MCF 10A (cell line): ENCODE data around the gene BNIP5. TPM values are rescaled to one million over a fixed set of nuclear protein-coding genes. Genes with fewer than 3 reads are reported as not detected.

Source experiments
- BruUV-seq: library from RNA; stranded (reverse); fragments of 400-500 nt; replicated peaks from 2 replicates; lab custom pipeline; 2021; lab: Mats Ljungman, UMichigan
- CTCF ChIA-PET: fragments of 300-600 bp; sonication (Branson Sonifier 250); formaldehyde crosslinking; extraction: SDS; loops from one replicate; lab custom pipeline; 2021; ENCODE audit warnings: antibody characterized with exemption, inconsistent platforms; lab: Yijun Ruan, JAX
- POLR2A ChIA-PET: fragments of 300-600, 350-650 bp; sonication (Branson Sonifier 250); formaldehyde crosslinking; extraction: SDS; loops from one replicate; lab custom pipeline; 2020; ENCODE audit warnings: antibody characterized with exemption, inconsistent platforms; lab: Yijun Ruan, JAX
- DNase-seq: peaks from one replicate; pipeline ENCODE4 v3.0.0-alpha.2; 2018; ENCODE audit not compliant: unreplicated experiment
- H3K27ac Mint-ChIP-seq: one replicate; pipeline ENCODE4 v1.8.0; 2022; ENCODE audit warnings: mild to moderate bottlenecking, low read depth, mixed read lengths; ENCODE audit not compliant: unreplicated experiment
- H3K27me3 Mint-ChIP-seq: one replicate; pipeline ENCODE4 v1.8.0; 2022; ENCODE audit warnings: mixed read lengths; ENCODE audit not compliant: insufficient read depth, unreplicated experiment
- H3K36me3 Mint-ChIP-seq: one replicate; pipeline ENCODE4 v1.8.0; 2022; ENCODE audit warnings: mild to moderate bottlenecking, moderate library complexity, mixed read lengths; ENCODE audit not compliant: insufficient read depth, unreplicated experiment
- H3K4me1 Mint-ChIP-seq: one replicate; pipeline ENCODE4 v1.8.0; 2022; ENCODE audit warnings: mixed read lengths; ENCODE audit not compliant: insufficient read depth, unreplicated experiment
- H3K4me3 Mint-ChIP-seq: one replicate; pipeline ENCODE4 v1.8.0; 2022; ENCODE audit warnings: mild to moderate bottlenecking, moderate library complexity, mixed read lengths; ENCODE audit not compliant: unreplicated experiment
- H3K9me3 Mint-ChIP-seq: one replicate; pipeline ENCODE4 v1.8.0; 2022; ENCODE audit warnings: mixed read lengths; ENCODE audit not compliant: unreplicated experiment
- CTCF ChIP-seq: fragments of 200-600 bp; IDR thresholded peaks from one replicate; pipeline ENCODE4 v1.8.0; 2022; ENCODE audit warnings: antibody characterized with exemption, mild to moderate bottlenecking; ENCODE audit not compliant: unreplicated experiment
- intact Hi-C: fragments of 100-400 bp; cut with micrococcal nuclease; formaldehyde crosslinking; loops from 2 replicates; pipeline ENCODE4 v1.14.1; 2022
- total RNA-seq: library from RNA; stranded (reverse); gene quantifications from 2 replicates; pipeline ENCODE4 v1.2.3, GENCODE V29; 2022

Gene BNIP5
- total RNA-seq, 1 experiment from 2014 or later = not detected

GRCh38 chr6:36297051-36297450 lies 39.6 kb downstream of the BNIP5 start:
- Mint-ChIP-seq H3K4me1 (no peaks in the 10 kb centered on the region), H3K36me3 (no peaks in the 10 kb centered on the region), H3K9me3 (no peaks in the 10 kb centered on the region), H3K4me3 (no peak overlapping the region), H3K27ac (no peak overlapping the region), H3K27me3 (no peaks in the 10 kb centered on the region)
- intact Hi-C loops = no loop called here
- no peak for DNase-seq
- TF ChIP-seq CTCF = no peak
- no TSS peak for BruUV-seq
- ChIA-PET CTCF (interaction anchor here (0.7 to 1.8 kb wide), 4 partner anchors 21 to 426 kb away, joined by 3 to 4 read pairs (median 4); no protein-coding TSS in a partner anchor), POLR2A (no interaction called here)

- no peaks in the 10 kb centered on the region for H3K36me3 Mint-ChIP-seq
- TF ChIP-seq CTCF = no peak
- intact Hi-C loops = no loop called here
- ChIA-PET POLR2A (no interaction called here), CTCF (interaction anchor here (0.5 to 1.2 kb wide), 2 partner anchors 22 to 491 kb away, joined by 3 to 4 read pairs; no protein-coding TSS in a partner anchor)
- H3K9me3 Mint-ChIP-seq = no peaks in the 10 kb centered on the region
- DNase-seq = no peak
- no peak overlapping the region for H3K4me3 Mint-ChIP-seq
- no peak overlapping the region for H3K27ac Mint-ChIP-seq
- H3K27me3 Mint-ChIP-seq = no peaks in the 10 kb centered on the region
- H3K4me1 Mint-ChIP-seq = peaks cover 3% of the 10 kb centered on the region
- BruUV-seq = no TSS peak
Measured at GRCh38 chr6:36296240-36296639, 40.4 kb downstream of the BNIP5 start.

- peaks cover 19% of the 10 kb centered on the region for H3K4me1 Mint-ChIP-seq
- no TSS peak for BruUV-seq
- H3K27me3 Mint-ChIP-seq = no peaks in the 10 kb centered on the region
- H3K27ac Mint-ChIP-seq = no peak overlapping the region
- no peaks in the 10 kb centered on the region for H3K9me3 Mint-ChIP-seq
- ChIA-PET POLR2A (interaction anchor here (0.6 kb wide), 1 partner anchor 174 kb away, joined by 3 read pairs; no protein-coding TSS in a partner anchor), CTCF (no interaction called here)
- DNase-seq = no peak
- no peaks in the 10 kb centered on the region for H3K36me3 Mint-ChIP-seq
- H3K4me3 Mint-ChIP-seq = no peak overlapping the region
- intact Hi-C loops = no loop called here
- TF ChIP-seq CTCF = no peak
Measured at GRCh38 chr6:36292170-36292569, 44.5 kb downstream of the BNIP5 start.

GRCh38 chr6:36290668-36291620 lies 45.7 kb downstream of the BNIP5 start:
- no TSS peak for BruUV-seq
- H3K27me3 Mint-ChIP-seq = peaks cover 5% of the 10 kb centered on the region
- no peak overlapping the region for H3K27ac Mint-ChIP-seq
- peak; percentile 84 for DNase-seq
- intact Hi-C loops = no loop called here
- ChIA-PET CTCF (interaction anchor here (0.8 to 2.4 kb wide), 3 partner anchors 10 to 99 kb away, joined by 4 to 16 read pairs (median 5); no protein-coding TSS in a partner anchor), POLR2A (interaction anchor here (2.0 kb wide), 1 partner anchor 9 kb away, joined by 10 read pairs; no protein-coding TSS in a partner anchor)
- no peaks in the 10 kb centered on the region for H3K9me3 Mint-ChIP-seq
- no peak overlapping the region for H3K4me3 Mint-ChIP-seq
- no peaks in the 10 kb centered on the region for H3K36me3 Mint-ChIP-seq
- TF ChIP-seq CTCF = no peak
- peaks cover 20% of the 10 kb centered on the region for H3K4me1 Mint-ChIP-seq
